Measurements from ENCODE around the gene PAK5. TPM values are rescaled to one million over a fixed set of nuclear protein-coding genes. Genes with fewer than 3 reads are reported as not detected.

PAK5 gene
- total and polyA plus RNA-seq, 2 experiments from 2014 or later = 0.06 to 0.72 TPM

GRCh38 chr20:9711872-9712271 is 127.0 kb downstream of the PAK5 start:
- Histone ChIP-seq H3K27ac (no peak overlapping the region), H3K9me3 (ENCODE audit: low read depth) (no peaks in the 10 kb centered on the region), H3K36me3 (no peaks in the 10 kb centered on the region), H3K27me3 (no peaks in the 10 kb centered on the region), H3K4me3 (no peak overlapping the region), H3K4me1 (ENCODE audit: low read depth) (no peaks in the 10 kb centered on the region)
- TF ChIP-seq CTCF (IDR thresholded peaks at IDR 0.05; ENCODE audit: low read depth, low read length) = no peak
- DNase-seq (ENCODE audit: low read depth in 1 of 2, low spot score in 1 of 2) = no peak

- H3K4me1 ChIP-seq (ENCODE audit: low read depth) = no peaks in the 10 kb centered on the region
- TF ChIP-seq CTCF (IDR thresholded peaks at IDR 0.05; ENCODE audit: low read depth, low read length) = no peak
These were observed 128.2 kb downstream of the PAK5 start for GRCh38 chr20:9710685-9711084.

GRCh38 chr20:9705722-9706476 is 133.0 kb downstream of the PAK5 start:
- Histone ChIP-seq H3K4me3 (no peak overlapping the region), H3K36me3 (no peaks in the 10 kb centered on the region), H3K9me3 (ENCODE audit: low read depth) (no peaks in the 10 kb centered on the region), H3K27me3 (no peaks in the 10 kb centered on the region), H3K27ac (no peak overlapping the region), H3K4me1 (ENCODE audit: low read depth) (no peaks in the 10 kb centered on the region)
- TF ChIP-seq CTCF (IDR thresholded peaks at IDR 0.05; ENCODE audit: low read depth, low read length) = no peak
- no peak for DNase-seq (ENCODE audit: low read depth in 1 of 2, low spot score in 1 of 2)

More at GRCh38 chr20:9710685-9711084, 128.2 kb downstream of the PAK5 start:
- no peak for DNase-seq (ENCODE audit: low read depth in 1 of 2, low spot score in 1 of 2)
- Histone ChIP-seq H3K27me3 (no peaks in the 10 kb centered on the region), H3K9me3 (ENCODE audit: low read depth) (no peaks in the 10 kb centered on the region), H3K4me3 (no peak overlapping the region), H3K36me3 (no peaks in the 10 kb centered on the region), H3K27ac (no peak overlapping the region)

GRCh38 chr20:9699181-9699580 is 139.7 kb downstream of the PAK5 start:
- no peaks in the 10 kb centered on the region for H3K27me3 ChIP-seq
- no peak overlapping the region for H3K27ac ChIP-seq
- H3K9me3 ChIP-seq (ENCODE audit: low read depth) = no peaks in the 10 kb centered on the region
- H3K4me3 ChIP-seq = no peak overlapping the region
- no peak for TF ChIP-seq CTCF (IDR thresholded peaks at IDR 0.05; ENCODE audit: low read depth, low read length)
- no peaks in the 10 kb centered on the region for H3K36me3 ChIP-seq
- H3K4me1 ChIP-seq (ENCODE audit: low read depth) = no peaks in the 10 kb centered on the region
- no peak for DNase-seq (ENCODE audit: low read depth in 1 of 2, low spot score in 1 of 2)

- Histone ChIP-seq H3K9me3 (ENCODE audit: low read depth) (no peaks in the 10 kb centered on the region), H3K27me3 (no peaks in the 10 kb centered on the region), H3K4me3 (no peak overlapping the region), H3K36me3 (no peaks in the 10 kb centered on the region), H3K27ac (no peak overlapping the region), H3K4me1 (ENCODE audit: low read depth) (peaks cover 4% of the 10 kb centered on the region)
- no peak for TF ChIP-seq CTCF (IDR thresholded peaks at IDR 0.05; ENCODE audit: low read depth, low read length)
- no peak for DNase-seq (ENCODE audit: low read depth in 1 of 2, low spot score in 1 of 2)
These were observed 149.8 kb downstream of the PAK5 start for GRCh38 chr20:9689041-9689440.
